H1 (cell line): Measurements from ENCODE around the gene WNT9A. TPM values are rescaled to one million over a fixed set of nuclear protein-coding genes. Genes with fewer than 3 reads are reported as not detected.

Experiments
- CTCF ChIA-PET: fragments of 300-600 bp; sonication (Branson Sonifier 250); formaldehyde crosslinking; loops from one replicate; lab custom pipeline; 2021; ENCODE audit not compliant: partially characterized antibody; lab: Charles Lee
- POLR2A ChIA-PET: fragments of 300-600 bp; sonication (Branson Sonifier 250); formaldehyde crosslinking; loops from one replicate; lab custom pipeline; 2021; ENCODE audit warnings: inconsistent platforms; ENCODE audit not compliant: partially characterized antibody; lab: Charles Lee
- DNase-seq, 2 experiments: peaks; one replicate each; pipeline versions ENCODE4 v3.0.0 to v3.0.0-alpha.2; 2010 to 2022; ENCODE audit warnings: low spot score in 2 of 2, low read depth in 1 of 2, mixed read lengths in 1 of 2
- FAIRE-seq: peaks from 2 replicates; lab custom pipeline; 2011; peaks lifted over from hg19 to GRCh38; lab: Jason Lieb, UNC
- H2AFZ ChIP-seq: 2 replicates; pipeline ENCODE4 v1.8.1; 2012; ENCODE audit warnings: low read length, inconsistent platforms
- H2AK5ac ChIP-seq: 2 replicates; pipeline ENCODE4 v1.6.1; 2013; ENCODE audit warnings: low read depth, low read length
- H2BK120ac ChIP-seq: replicated peaks from 2 replicates; pipeline ENCODE3; 2013; ENCODE audit warnings: low read depth, low read length, inconsistent platforms
- H2BK12ac ChIP-seq: 2 replicates; pipeline ENCODE4 v1.6.1; 2013; ENCODE audit warnings: low read depth, low read length
- H2BK15ac ChIP-seq: 2 replicates; pipeline ENCODE4 v1.6.1; 2013; ENCODE audit warnings: low read length
- H2BK20ac ChIP-seq: 2 replicates; pipeline ENCODE4 v1.6.1; 2013; ENCODE audit warnings: low read length
- H2BK5ac ChIP-seq: 2 replicates; pipeline ENCODE4 v1.6.1; 2013; ENCODE audit warnings: low read depth, low read length
- H3K14ac ChIP-seq: 2 replicates; pipeline ENCODE4 v1.6.1; 2013; ENCODE audit warnings: inconsistent platforms; ENCODE audit not compliant: insufficient read length
- H3K18ac ChIP-seq: 2 replicates; pipeline ENCODE4 v1.6.1; 2013; ENCODE audit warnings: low read length; ENCODE audit errors: extremely low read depth
- H3K23ac ChIP-seq: 2 replicates; pipeline ENCODE4 v1.6.1; 2013; ENCODE audit warnings: inconsistent platforms; ENCODE audit not compliant: insufficient read length
- H3K23me2 ChIP-seq: 2 replicates; pipeline ENCODE4 v1.6.1; 2013; ENCODE audit warnings: low read depth, low read length
- H3K27ac ChIP-seq: 2 replicates; pipeline ENCODE4 v1.6.1; 2011; ENCODE audit warnings: low read depth, low read length, inconsistent platforms
- H3K27me3 ChIP-seq, 4 experiments: replicated peaks in 1 of 4; 1 replicate in 1 of 4; 2 replicates in 3 of 4; pipeline versions ENCODE4 v1.6.1 to v1.8.1; 2011 to 2013; ENCODE audit warnings: low read length in 3 of 4, mild to moderate bottlenecking in 3 of 4, inconsistent platforms in 2 of 4, mixed read lengths in 2 of 4, moderate library complexity in 1 of 4; ENCODE audit not compliant: control insufficient read depth in 3 of 4, insufficient read depth in 3 of 4; ENCODE audit errors: extremely low read depth in 1 of 4
- H3K36me3 ChIP-seq, 4 experiments: 2 replicates each; pipeline versions ENCODE4 v1.6.1 to v1.8.1; 2011 to 2013; ENCODE audit warnings: mild to moderate bottlenecking in 4 of 4, low read length in 3 of 4, moderate library complexity in 2 of 4, control low read depth in 1 of 4, inconsistent platforms in 1 of 4; ENCODE audit not compliant: insufficient read depth in 4 of 4, control insufficient read depth in 2 of 4
- H3K4ac ChIP-seq: replicated peaks from 2 replicates; pipeline ENCODE3; 2013; ENCODE audit warnings: low read length, low read depth, mixed read lengths, inconsistent platforms; ENCODE audit not compliant: insufficient read length
- H3K4me1 ChIP-seq, 4 experiments: replicated peaks in 1 of 4; 1 replicate in 1 of 4; 2 replicates in 3 of 4; pipeline versions ENCODE4 v1.6.1 to v1.8.1; 2011 to 2013; ENCODE audit warnings: low read length in 3 of 4, inconsistent platforms in 2 of 4, mixed read lengths in 1 of 4; ENCODE audit not compliant: insufficient read depth in 4 of 4, control insufficient read depth in 3 of 4
- H3K4me2 ChIP-seq, 2 experiments: 2 replicates each; pipeline versions ENCODE4 v1.6.1 to v1.8.1; 2011 to 2013; ENCODE audit warnings: low read depth in 2 of 2, low read length in 2 of 2, control low read depth in 1 of 2, inconsistent platforms in 1 of 2, mild to moderate bottlenecking in 1 of 2; ENCODE audit not compliant: insufficient read depth in 1 of 2
- H3K4me3 ChIP-seq, 4 experiments: fragments of 200-600, 300-600 bp in 1 of 4; sonication (generic), shearing (Covaris generic), sonication (Bioruptor Twin) in 1 of 4; 2 replicates each; pipeline versions ENCODE4 v1.5.1 to v1.8.1; 2011 to 2016; ENCODE audit warnings: low read length in 4 of 4, low read depth in 3 of 4, control low read depth in 2 of 4, inconsistent platforms in 2 of 4, mild to moderate bottlenecking in 2 of 4, mixed read lengths in 1 of 4, moderate library complexity in 1 of 4; ENCODE audit not compliant: insufficient read depth in 2 of 4; ENCODE audit errors: extremely low read depth in 1 of 4
- H3K56ac ChIP-seq: replicated peaks from 2 replicates; pipeline ENCODE3; 2013; ENCODE audit warnings: low read depth, mild to moderate bottlenecking, mixed read lengths, low read length, inconsistent platforms; ENCODE audit not compliant: insufficient read length
- H3K79me1 ChIP-seq: 2 replicates; pipeline ENCODE4 v1.6.1; 2013; ENCODE audit warnings: low read depth, low read length, control low read depth
- H3K79me2 ChIP-seq, 2 experiments: 2 replicates each; pipeline versions ENCODE4 v1.6.1 to v1.8.1; 2012 to 2013; ENCODE audit warnings: low read length in 2 of 2, mild to moderate bottlenecking in 2 of 2, inconsistent platforms in 1 of 2; ENCODE audit not compliant: insufficient read depth in 2 of 2, control insufficient read depth in 1 of 2
- H3K9ac ChIP-seq, 4 experiments: replicated peaks in 1 of 4; 1 replicate in 1 of 4; 2 replicates in 3 of 4; pipeline versions ENCODE4 v1.6.1 to v1.8.1; 2011 to 2013; ENCODE audit warnings: low read depth in 3 of 4, low read length in 3 of 4, control low read depth in 2 of 4, mild to moderate bottlenecking in 2 of 4, moderate library complexity in 2 of 4, inconsistent platforms in 1 of 4; ENCODE audit errors: extremely low read depth in 1 of 4
- H3K9me3 ChIP-seq, 2 experiments: 2 replicates each; pipeline versions ENCODE4 v1.6.1 to v1.8.1; 2012 to 2013; ENCODE audit warnings: mild to moderate bottlenecking in 2 of 2, moderate library complexity in 2 of 2, control low read depth in 1 of 2, inconsistent platforms in 1 of 2, low read depth in 1 of 2, low read length in 1 of 2, mixed read lengths in 1 of 2; ENCODE audit not compliant: insufficient read depth in 2 of 2
- H4K20me1 ChIP-seq, 2 experiments: replicated peaks in 1 of 2; 2 replicates each; pipeline versions ENCODE3 to v1.8.1; 2011 to 2013; ENCODE audit warnings: inconsistent platforms in 2 of 2, low read length in 2 of 2, mild to moderate bottlenecking in 1 of 2; ENCODE audit not compliant: insufficient read depth in 2 of 2, control insufficient read depth in 1 of 2
- H4K5ac ChIP-seq: 2 replicates; pipeline ENCODE4 v1.6.1; 2013; ENCODE audit warnings: low read length, low read depth, mixed read lengths, inconsistent platforms; ENCODE audit not compliant: insufficient read length
- H4K8ac ChIP-seq: 2 replicates; pipeline ENCODE4 v1.8.0; 2013; ENCODE audit warnings: mild to moderate bottlenecking, moderate library complexity, low read length, inconsistent platforms; ENCODE audit not compliant: insufficient read depth; ENCODE audit errors: extremely low read depth
- H4K91ac ChIP-seq: replicated peaks from 2 replicates; pipeline ENCODE3; 2013; ENCODE audit warnings: low read length, mixed read lengths, inconsistent platforms; ENCODE audit not compliant: insufficient read length
- ASH2L ChIP-seq: fragments of 200-600, 300-600 bp; sonication (generic); IDR thresholded peaks from one replicate; pipeline ENCODE4 v1.7.1; 2017; ENCODE audit warnings: low read length
- CHD2 ChIP-seq: IDR thresholded peaks from 2 replicates; pipeline ENCODE4 v1.6.1; 2012; ENCODE audit warnings: low read length, improper control_type of control experiment
- EP300 ChIP-seq, 2 experiments: IDR thresholded peaks; 1 replicate in 1 of 2; 2 replicates in 1 of 2; pipeline ENCODE4 v1.6.1; 2011 to 2012; ENCODE audit warnings: low read depth in 2 of 2, low read length in 2 of 2, mild to moderate bottlenecking in 2 of 2, borderline replicate concordance in 1 of 2, inconsistent platforms in 1 of 2, moderate library complexity in 1 of 2
- EZH2 ChIP-seq: fragments of 200-600 bp; sonication (generic); IDR thresholded peaks from 2 replicates; pipeline ENCODE4 v1.7.1; 2012; ENCODE audit warnings: low read depth, mild to moderate bottlenecking, moderate library complexity, low read length, inconsistent platforms; ENCODE audit not compliant: severe bottlenecking
- HDAC6 ChIP-seq: IDR thresholded peaks from one replicate; pipeline ENCODE4 v1.7.1; 2012; ENCODE audit warnings: low read depth, mild to moderate bottlenecking, inconsistent platforms, low read length, moderate library complexity
- KDM4A ChIP-seq: IDR thresholded peaks from one replicate; pipeline ENCODE4 v1.7.1; 2012; ENCODE audit warnings: low read depth, mild to moderate bottlenecking, moderate library complexity, low read length, inconsistent platforms; ENCODE audit not compliant: severe bottlenecking
- RAD21 ChIP-seq, 2 experiments: IDR thresholded peaks in 1 of 2; conservative IDR thresholded peaks in 1 of 2; 2 replicates each; pipeline ENCODE4 v1.6.1; 2011; ENCODE audit warnings: low read depth in 2 of 2, low read length in 2 of 2, improper control_type of control experiment in 1 of 2, inconsistent platforms in 1 of 2, mild to moderate bottlenecking in 1 of 2, moderate library complexity in 1 of 2
- RBBP5 ChIP-seq: IDR thresholded peaks from 2 replicates; pipeline ENCODE4 v1.7.1; 2012; ENCODE audit warnings: low read depth, mild to moderate bottlenecking, inconsistent platforms, low read length, moderate library complexity, borderline replicate concordance
- SAP30 ChIP-seq: fragments of 300-600 bp; sonication (generic); IDR thresholded peaks from 2 replicates; pipeline ENCODE4 v1.7.1; 2012; ENCODE audit warnings: low read length, moderate library complexity, mild to moderate bottlenecking, inconsistent platforms; ENCODE audit not compliant: insufficient read depth, insufficient replicate concordance
- SIN3A ChIP-seq, 2 experiments: IDR thresholded peaks in 1 of 2; conservative IDR thresholded peaks in 1 of 2; 2 replicates each; pipeline ENCODE4 v1.6.1; 2011 to 2012; ENCODE audit warnings: low read length in 2 of 2, improper control_type of control experiment in 1 of 2, low read depth in 1 of 2, mild to moderate bottlenecking in 1 of 2
- SUZ12 ChIP-seq: fragments of 200-600 bp; sonication (generic); IDR thresholded peaks from 2 replicates; pipeline ENCODE4 v1.6.1; 2012; ENCODE audit warnings: mild to moderate bottlenecking, inconsistent platforms, low read length, moderate library complexity, mixed read lengths
- YY1 ChIP-seq: IDR thresholded peaks from 2 replicates; pipeline ENCODE4 v1.6.1; 2011; ENCODE audit warnings: low read depth, mild to moderate bottlenecking, low read length
- ZNF274 ChIP-seq: IDR thresholded peaks from 2 replicates; pipeline ENCODE4 v1.7.0; 2012; ENCODE audit warnings: low read length, borderline replicate concordance; ENCODE audit errors: extremely low read depth
- WGBS, 2 experiments: shearing (Covaris generic) in 1 of 2; methylation state at CpG; one replicate each; pipeline versions ENCODE4 v1.1.6 to v1.1.7; 2013 to 2015; ENCODE audit warnings: low lambda C conversion rate in 2 of 2, mixed read lengths in 2 of 2, inconsistent platforms in 1 of 2, low coverage in 1 of 2, missing lambda C conversion rate in 1 of 2; ENCODE audit not compliant: insufficient replicate concordance in 2 of 2, insufficient coverage in 1 of 2, insufficient read length in 1 of 2; ENCODE audit errors: extremely low coverage in 1 of 2, missing lambda C conversion rate in 1 of 2; 5-methylcytosine and 5-hydroxymethylcytosine counted together
- polyA plus RNA-seq, 7 experiments: library from polyadenylated mRNA; depleted of rRNA in 3 of 7; stranded (reverse) in 5 of 7; unstranded in 2 of 7; fragments of >200 nt in 5 of 7; fragments of 200-250 nt in 2 of 7; gene quantifications; 1 replicate in 5 of 7; 2 replicates in 1 of 7; 4 replicates in 1 of 7; pipeline versions ENCODE4 v1.2.1 to v1.2.3, GENCODE V29; 2011 to 2013; ENCODE audit warnings: missing spikeins in 2 of 7, mixed read lengths in 2 of 7
- total RNA-seq: library from RNA; stranded (reverse); fragmentation: NEBNext Ultra II Directional; extraction: Animal tissue kit (Norgen Biotek cat#: 25700); gene quantifications from 2 replicates; pipeline ENCODE4 v1.2.1, GENCODE V29; 2021

The WNT9A gene
- total and polyA plus RNA-seq, 2 of the 8 experiments (the other 6 are each of a cell fraction or from before 2014, with no cell fraction given) = 1.1 to 1.5 TPM

GRCh38 chr1:227918736-227919135 lies 29.0 kb downstream of the WNT9A start:
- no peak for DNase-seq
- H3K36me3 ChIP-seq = no peaks in the 10 kb centered on the region
- no peaks in the 10 kb centered on the region; a peak in 1 of 7 replicates for H3K27me3 ChIP-seq
- H2BK20ac ChIP-seq = no peak overlapping the region
- H3K56ac ChIP-seq = no peak overlapping the region
- H3K27ac ChIP-seq = no peak overlapping the region
- H3K18ac ChIP-seq = no peak overlapping the region
- no peak overlapping the region for H2BK12ac ChIP-seq
- no peak overlapping the region for H2BK15ac ChIP-seq
- no peak overlapping the region for H2AK5ac ChIP-seq
- ChIA-PET POLR2A (interaction anchor here (1.2 kb wide), 1 partner anchor 33 kb away, joined by 3 read pairs; no protein-coding TSS in a partner anchor), CTCF (interaction anchor here (1.1 kb wide), 1 partner anchor 17 kb away, joined by 3 read pairs; no protein-coding TSS in a partner anchor)
- no peak overlapping the region for H2AFZ ChIP-seq
- H3K4me3 ChIP-seq = no peak overlapping the region
- peaks cover 0 to 34% (median 19%) of the 10 kb centered on the region in 4 experiments; a peak in 6 of 7 replicates for H3K4me1 ChIP-seq
- H3K14ac ChIP-seq = no peak overlapping the region
- no peak for FAIRE-seq
- no peaks in the 10 kb centered on the region; a peak in 1 of 4 replicates for H3K79me2 ChIP-seq
- peaks cover 2% of the 10 kb centered on the region; the same call in 1 of the 2 replicates for H3K23me2 ChIP-seq
- WGBS, 2 experiments = 89% methylated on average over 7 of the region's 9 CpGs; no CpG with 5 or more reads in 1 of the 2 experiments
- H4K8ac ChIP-seq = no peak overlapping the region
- H3K9ac ChIP-seq = no peak overlapping the region
- H2BK120ac ChIP-seq = no peak overlapping the region
- no peaks in the 10 kb centered on the region for H3K79me1 ChIP-seq
- H4K5ac ChIP-seq = no peak overlapping the region
- no peak overlapping the region for H3K4me2 ChIP-seq
- TF ChIP-seq SUZ12 (no peak), RAD21 (IDR thresholded peaks at IDR 0.05 in 1 of 2, conservative IDR thresholded peaks at IDR 0.05 in 1 of 2; ENCODE audit: low read depth in 2 of 2, low read length in 2 of 2) (no peak), EZH2 (no peak), SAP30 (no peak), YY1 (no peak), KDM4A (no peak), ASH2L (no peak), CHD2 (no peak), RBBP5 (no peak), ZNF274 (no peak), SIN3A (conservative IDR thresholded peaks at IDR 0.05 in 1 of 2, IDR thresholded peaks at IDR 0.05 in 1 of 2; ENCODE audit: low read depth in 1 of 2, low read length in 2 of 2) (no peak), HDAC6 (no peak), EP300 (IDR thresholded peaks at IDR 0.05; ENCODE audit: borderline replicate concordance in 1 of 2, low read depth in 2 of 2, low read length in 2 of 2) (no peak)
- no peaks in the 10 kb centered on the region for H3K9me3 ChIP-seq
- no peak overlapping the region for H3K23ac ChIP-seq
- H3K4ac ChIP-seq = no peak overlapping the region
- H4K91ac ChIP-seq = no peak overlapping the region
- H4K20me1 ChIP-seq = peaks cover 0 to 3% of the 10 kb centered on the region in 2 experiments
- H2BK5ac ChIP-seq = no peak overlapping the region
